ENCODE results near the gene SOX6.

Gene SOX6

GRCh38 chr11:16184588-16184987, 171.8 kb downstream of the SOX6 start:
- Histone ChIP-seq H2AFZ (ENCODE audit: low read length) (no peak overlapping the region), H3K79me2 (ENCODE audit: insufficient read depth, low read length) (no peaks in the 10 kb centered on the region), H4K20me1 (ENCODE audit: insufficient read depth, low read length) (no peaks in the 10 kb centered on the region), H3F3A (ENCODE audit: insufficient read depth, low read length) (no peaks in the 10 kb centered on the region), H3K4me2 (ENCODE audit: low read length) (no peak overlapping the region), H3K4me3 (ENCODE audit: low read depth, low read length, poor library complexity, severe bottlenecking) (no peak overlapping the region), H3K27ac (ENCODE audit: low read depth, low read length, poor library complexity, severe bottlenecking) (no peak overlapping the region), H3K36me3 (ENCODE audit: insufficient read depth, low read length) (no peaks in the 10 kb centered on the region), H3K4me1 (ENCODE audit: insufficient read depth, low read length, severe bottlenecking) (no peaks in the 10 kb centered on the region), H3K9me3 (ENCODE audit: low read length) (no peaks in the 10 kb centered on the region), H3K9ac (ENCODE audit: low read length) (no peak overlapping the region), H3K27me3 (ENCODE audit: insufficient read depth, low read length) (no peaks in the 10 kb centered on the region), H3K9me2 (ENCODE audit: low read depth, low read length) (no peaks in the 10 kb centered on the region)
- TF ChIP-seq CTCF (IDR thresholded peaks at IDR 0.05; ENCODE audit: low read length) (no peak), EZH2 (IDR thresholded peaks at IDR 0.05; ENCODE audit: borderline replicate concordance, low read length) (no peak)

- no peaks in the 10 kb centered on the region for H3K4me1 ChIP-seq (ENCODE audit: insufficient read depth, low read length, severe bottlenecking)
These were observed 173.8 kb downstream of the SOX6 start for GRCh38 chr11:16182553-16182952.

GRCh38 chr11:16180868-16181267, 175.5 kb downstream of the SOX6 start:
- no peaks in the 10 kb centered on the region for H3K9me3 ChIP-seq (ENCODE audit: low read length)
- no peaks in the 10 kb centered on the region for H3K4me1 ChIP-seq (ENCODE audit: insufficient read depth, low read length, severe bottlenecking)
- TF ChIP-seq CTCF (IDR thresholded peaks at IDR 0.05; ENCODE audit: low read length), result no peak
- TF ChIP-seq EZH2 (IDR thresholded peaks at IDR 0.05; ENCODE audit: borderline replicate concordance, low read length), result no peak
- no peaks in the 10 kb centered on the region for H3K36me3 ChIP-seq (ENCODE audit: insufficient read depth, low read length)
- H2AFZ ChIP-seq (ENCODE audit: low read length), result no peak overlapping the region
- H3K27me3 ChIP-seq (ENCODE audit: insufficient read depth, low read length), result no peaks in the 10 kb centered on the region
- H3K79me2 ChIP-seq (ENCODE audit: insufficient read depth, low read length), result no peaks in the 10 kb centered on the region
- H3K27ac ChIP-seq (ENCODE audit: low read depth, low read length, poor library complexity, severe bottlenecking), result no peak overlapping the region
- H3K4me3 ChIP-seq (ENCODE audit: low read depth, low read length, poor library complexity, severe bottlenecking), result no peak overlapping the region
- H3K9ac ChIP-seq (ENCODE audit: low read length), result no peak overlapping the region
- H3F3A ChIP-seq (ENCODE audit: insufficient read depth, low read length), result no peaks in the 10 kb centered on the region
- no peak overlapping the region for H3K4me2 ChIP-seq (ENCODE audit: low read length)
- no peaks in the 10 kb centered on the region for H3K9me2 ChIP-seq (ENCODE audit: low read depth, low read length)
- no peaks in the 10 kb centered on the region for H4K20me1 ChIP-seq (ENCODE audit: insufficient read depth, low read length)

More at GRCh38 chr11:16182553-16182952, 173.8 kb downstream of the SOX6 start:
- no peaks in the 10 kb centered on the region for H3K36me3 ChIP-seq (ENCODE audit: insufficient read depth, low read length)
- H3F3A ChIP-seq (ENCODE audit: insufficient read depth, low read length), result no peaks in the 10 kb centered on the region
- H3K9me3 ChIP-seq (ENCODE audit: low read length), result no peaks in the 10 kb centered on the region
- TF ChIP-seq EZH2 (IDR thresholded peaks at IDR 0.05; ENCODE audit: borderline replicate concordance, low read length) (no peak), CTCF (IDR thresholded peaks at IDR 0.05; ENCODE audit: low read length) (no peak)
- no peak overlapping the region for H3K9ac ChIP-seq (ENCODE audit: low read length)
- no peak overlapping the region for H3K4me3 ChIP-seq (ENCODE audit: low read depth, low read length, poor library complexity, severe bottlenecking)
- no peak overlapping the region for H3K27ac ChIP-seq (ENCODE audit: low read depth, low read length, poor library complexity, severe bottlenecking)
- no peaks in the 10 kb centered on the region for H3K9me2 ChIP-seq (ENCODE audit: low read depth, low read length)
- H4K20me1 ChIP-seq (ENCODE audit: insufficient read depth, low read length), result no peaks in the 10 kb centered on the region
- no peak overlapping the region for H3K4me2 ChIP-seq (ENCODE audit: low read length)
- no peaks in the 10 kb centered on the region for H3K79me2 ChIP-seq (ENCODE audit: insufficient read depth, low read length)
- H2AFZ ChIP-seq (ENCODE audit: low read length), result no peak overlapping the region
- no peaks in the 10 kb centered on the region for H3K27me3 ChIP-seq (ENCODE audit: insufficient read depth, low read length)
